T-helper 1 cell treated with Interleukin-12 subunit alpha and Interleukin-12 subunit beta and Interleukin-4 antibody, amounts not matched to agents 30 ng/mL and 1 ng/mL, for 36 hours (primary cell): ENCODE results near the gene PTPRN2. TPM values are rescaled to one million over a fixed set of nuclear protein-coding genes. Genes with fewer than 3 reads are reported as not detected.
"Not testable (repeated sequence)": the region's sequence is repeated elsewhere in the genome, so short reads cannot be mapped to it uniquely, and the experiment has no call there.

Experiments used
- intact Hi-C: fragments of 100-400 bp; cut with micrococcal nuclease; formaldehyde crosslinking; loops from one replicate; pipeline ENCODE4 v1.15.1; 2024
- total RNA-seq: library from RNA; stranded (reverse); gene quantifications from 2 replicates; pipeline ENCODE4 v1.2.3, GENCODE V29; 2022

PTPRN2 gene
- total RNA-seq, 1 donor from 2014 or later, result 2.9 TPM

DNA sequence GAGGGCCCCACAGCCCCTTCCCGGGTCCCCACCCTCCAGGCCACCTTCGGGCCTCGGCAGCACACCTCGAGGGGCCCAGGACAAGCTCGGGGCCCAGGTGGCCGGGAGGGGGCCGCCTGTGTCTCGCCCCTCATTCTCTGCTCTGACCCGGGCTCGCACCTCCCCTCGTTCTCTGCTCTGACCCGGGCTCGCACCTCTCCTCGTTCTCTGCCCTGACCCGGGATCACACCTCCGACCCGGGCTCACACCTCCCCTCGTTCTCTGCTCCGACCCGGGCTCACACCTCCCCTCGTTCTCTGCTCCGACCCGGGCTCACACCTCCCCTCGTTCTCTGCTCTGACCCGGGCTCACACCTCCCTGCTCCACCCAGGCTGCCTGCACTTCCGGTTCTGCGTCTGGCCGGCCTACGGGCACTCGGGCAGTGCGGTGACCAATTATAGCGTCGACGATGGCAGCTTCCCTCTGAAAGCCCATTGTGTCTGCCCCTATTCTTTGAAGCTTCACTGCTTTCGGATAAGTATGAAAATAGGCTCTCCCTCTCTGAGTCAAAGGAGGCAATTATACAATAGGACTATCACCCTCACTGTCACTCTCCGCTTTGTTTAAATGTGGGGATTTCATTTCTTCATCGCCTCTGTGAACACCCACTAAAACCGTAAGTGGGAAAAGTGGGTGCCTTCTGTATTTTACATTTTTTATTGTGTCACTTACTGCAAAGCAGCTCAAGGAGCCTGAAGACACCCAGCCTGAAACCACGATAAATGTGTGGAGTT, 793.5 kb downstream of the PTPRN2 start:
- intact Hi-C loops, result no loop called here

DNA sequence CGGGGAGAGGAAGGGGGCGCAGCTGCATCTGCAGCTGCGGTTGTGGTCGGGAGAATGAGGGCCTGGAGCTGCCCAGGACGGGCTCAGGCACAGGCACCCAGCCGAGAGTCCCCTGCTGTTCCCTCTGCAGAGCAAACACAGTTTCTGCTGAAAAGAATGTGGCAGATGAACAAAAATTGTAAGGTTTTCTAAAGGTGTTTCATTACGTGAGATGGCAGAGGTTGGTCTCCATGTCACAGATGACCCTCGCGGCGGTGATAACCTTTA, 794.6 kb downstream of the PTPRN2 start:
- intact Hi-C loops, result no loop called here

DNA sequence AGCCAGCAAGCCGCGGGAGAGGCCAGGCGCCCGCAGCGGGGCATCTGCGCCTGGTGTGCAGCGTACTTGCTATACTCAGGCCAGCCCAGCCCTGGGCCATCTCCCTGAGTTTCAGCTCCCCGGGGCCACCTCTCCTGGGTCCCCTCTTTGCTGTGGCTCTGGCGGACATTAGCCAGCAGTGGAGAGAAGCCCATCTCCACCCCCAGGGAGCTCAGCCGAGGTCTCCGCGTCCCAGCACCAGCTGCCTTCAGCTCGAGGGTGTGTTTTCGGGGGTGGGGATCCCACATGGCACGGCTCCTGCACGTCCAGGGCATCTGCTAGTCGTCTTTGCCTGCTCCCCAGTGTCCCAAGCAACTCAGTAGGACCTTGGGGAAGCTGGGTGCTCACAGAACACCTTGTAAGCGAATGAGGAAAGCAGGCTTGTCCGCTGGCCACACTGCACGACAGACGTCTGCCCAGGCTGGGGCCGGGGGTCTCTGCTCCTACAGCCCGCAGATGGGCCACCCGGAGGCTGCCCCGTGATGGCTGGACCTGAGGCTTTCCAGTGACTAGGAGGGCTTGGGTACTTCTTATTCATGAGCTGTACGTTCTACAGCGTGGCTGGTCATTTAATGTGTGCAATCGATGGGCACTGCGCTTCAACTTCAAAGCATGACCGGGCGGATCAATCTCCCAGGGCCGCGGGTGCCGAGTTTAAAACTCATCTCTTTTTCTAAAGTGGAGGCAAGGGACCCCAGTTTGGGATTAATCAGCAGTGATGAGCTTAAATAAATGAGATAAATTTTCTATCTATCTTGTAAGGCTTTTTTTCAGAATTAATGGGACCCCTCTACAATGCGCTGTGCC, 795.2 kb downstream of the PTPRN2 start:
- intact Hi-C loops, result no loop called here

DNA sequence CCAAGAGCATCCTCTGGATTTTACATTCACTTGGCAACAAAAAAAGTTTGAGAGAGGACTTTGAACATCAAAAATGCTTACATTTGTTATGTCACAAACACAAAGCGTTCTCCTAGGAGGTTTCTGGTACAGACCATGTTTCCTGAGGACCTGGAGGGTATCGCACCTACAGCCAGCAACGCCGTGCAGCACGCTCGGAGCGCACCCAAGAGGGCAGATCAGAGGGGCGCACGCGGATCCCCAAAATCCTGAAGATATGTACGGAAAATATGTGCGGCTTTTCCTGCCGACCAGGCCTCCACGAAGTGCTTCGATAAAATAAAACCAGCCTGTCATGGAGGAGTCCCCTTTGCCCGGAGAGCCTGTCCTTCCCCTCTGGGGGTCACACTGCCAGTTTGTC, 796.0 kb downstream of the PTPRN2 start:
- intact Hi-C loops, result no loop called here

DNA sequence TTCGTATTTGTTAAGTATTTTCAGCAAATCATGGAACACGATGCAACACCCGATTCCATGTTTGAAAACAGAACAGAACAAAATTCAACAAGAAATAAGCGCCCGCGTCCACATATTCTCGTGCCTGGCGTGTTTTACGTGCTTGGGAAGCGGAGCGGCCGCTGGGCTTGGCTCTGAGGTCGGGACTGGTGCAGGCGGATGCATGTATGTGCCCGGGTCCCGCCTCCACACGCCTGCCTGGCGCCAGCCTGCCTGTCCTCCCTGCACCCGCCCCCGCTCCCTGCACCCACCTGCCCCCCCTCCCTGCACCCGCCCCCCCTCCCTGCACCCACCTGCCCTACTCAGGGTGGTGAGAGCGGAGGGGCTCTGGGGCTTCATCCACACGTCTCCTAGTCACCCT, 796.4 kb downstream of the PTPRN2 start:
- intact Hi-C loops, result no loop called here

DNA sequence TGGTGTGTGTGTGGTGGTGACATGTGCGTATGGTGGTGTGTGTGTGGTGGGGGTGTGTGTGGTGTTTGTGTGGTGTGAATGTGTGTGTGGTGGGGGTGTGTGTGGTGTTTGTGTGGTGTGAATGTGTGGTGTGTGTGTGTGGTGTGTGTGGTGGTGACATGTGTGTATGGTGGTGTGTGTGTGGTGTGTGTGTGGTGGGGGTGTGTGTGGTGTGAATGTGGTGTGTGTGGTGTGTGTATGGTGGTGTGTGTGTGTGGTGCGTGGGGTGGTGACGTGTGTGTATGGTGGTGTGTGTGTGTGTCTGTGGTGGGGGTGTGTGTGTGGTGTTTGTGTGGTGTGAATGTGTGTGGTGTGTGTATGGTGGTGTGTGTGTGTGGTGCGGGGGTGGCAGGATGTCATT, 797.7 kb downstream of the PTPRN2 start:
- intact Hi-C loops, result no loop called here

DNA sequence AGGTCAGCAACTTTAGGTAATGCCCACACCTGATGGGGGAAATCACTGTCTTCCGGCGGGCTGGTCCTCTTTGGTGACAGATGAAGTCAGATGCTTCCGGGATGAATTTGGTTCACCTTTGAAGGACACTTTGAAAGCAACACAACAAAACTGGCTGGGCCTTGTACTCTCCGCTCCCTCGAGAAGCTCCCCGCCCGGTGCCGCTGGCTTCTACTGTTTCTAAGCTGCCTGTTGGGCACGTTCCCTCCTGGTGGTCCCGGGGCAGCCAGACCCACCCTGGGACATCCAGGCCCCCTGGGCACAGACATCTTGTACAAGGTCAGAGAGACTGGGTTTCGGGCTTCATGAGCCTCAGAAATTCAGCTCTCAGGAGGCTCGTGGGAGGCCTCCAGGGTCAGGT, 798.5 kb downstream of the PTPRN2 start:
- intact Hi-C loops, result no loop called here

DNA sequence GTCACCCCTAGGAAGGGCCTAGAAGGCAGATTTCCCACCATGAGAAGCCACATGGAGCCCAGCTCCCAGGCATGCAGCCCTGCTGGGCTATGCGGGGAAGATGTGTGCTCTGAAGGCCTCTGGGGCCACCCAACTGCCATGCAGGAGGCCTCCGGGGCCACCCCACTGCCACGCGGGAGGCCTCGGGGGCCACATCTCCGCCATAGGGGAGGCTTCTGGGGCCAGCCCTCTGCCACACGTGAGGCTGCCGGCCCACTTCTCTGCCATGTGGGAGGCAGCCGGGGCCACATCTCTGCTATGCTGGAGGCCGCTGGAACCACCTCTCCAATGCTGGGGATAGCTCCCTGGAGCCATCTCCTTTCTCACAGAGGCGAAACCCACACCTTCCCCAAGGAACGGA, 799.0 kb downstream of the PTPRN2 start:
- intact Hi-C loops, result no loop called here

DNA sequence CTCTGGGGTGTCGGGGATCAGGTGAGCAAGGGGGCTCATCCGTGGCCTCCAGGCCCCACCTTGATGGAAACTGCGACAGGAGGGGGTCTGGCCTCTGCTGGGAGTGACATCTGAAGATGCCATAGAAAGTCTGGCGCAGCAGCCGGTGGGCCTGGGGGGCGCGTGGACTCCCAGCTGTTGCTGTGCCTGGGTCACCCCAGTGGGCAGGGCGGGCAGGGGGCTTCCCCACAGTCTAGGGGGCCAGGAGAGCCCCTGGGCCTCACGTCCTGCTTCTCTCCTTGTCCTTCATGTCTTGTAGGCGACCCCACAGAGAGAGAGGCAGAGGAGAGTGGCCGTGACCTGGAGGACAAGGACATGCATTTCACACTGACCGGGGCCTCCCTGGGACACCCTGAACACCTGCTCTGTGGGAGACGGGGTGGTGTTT, 800.3 kb downstream of the PTPRN2 start:
- intact Hi-C loops, result no loop called here

DNA sequence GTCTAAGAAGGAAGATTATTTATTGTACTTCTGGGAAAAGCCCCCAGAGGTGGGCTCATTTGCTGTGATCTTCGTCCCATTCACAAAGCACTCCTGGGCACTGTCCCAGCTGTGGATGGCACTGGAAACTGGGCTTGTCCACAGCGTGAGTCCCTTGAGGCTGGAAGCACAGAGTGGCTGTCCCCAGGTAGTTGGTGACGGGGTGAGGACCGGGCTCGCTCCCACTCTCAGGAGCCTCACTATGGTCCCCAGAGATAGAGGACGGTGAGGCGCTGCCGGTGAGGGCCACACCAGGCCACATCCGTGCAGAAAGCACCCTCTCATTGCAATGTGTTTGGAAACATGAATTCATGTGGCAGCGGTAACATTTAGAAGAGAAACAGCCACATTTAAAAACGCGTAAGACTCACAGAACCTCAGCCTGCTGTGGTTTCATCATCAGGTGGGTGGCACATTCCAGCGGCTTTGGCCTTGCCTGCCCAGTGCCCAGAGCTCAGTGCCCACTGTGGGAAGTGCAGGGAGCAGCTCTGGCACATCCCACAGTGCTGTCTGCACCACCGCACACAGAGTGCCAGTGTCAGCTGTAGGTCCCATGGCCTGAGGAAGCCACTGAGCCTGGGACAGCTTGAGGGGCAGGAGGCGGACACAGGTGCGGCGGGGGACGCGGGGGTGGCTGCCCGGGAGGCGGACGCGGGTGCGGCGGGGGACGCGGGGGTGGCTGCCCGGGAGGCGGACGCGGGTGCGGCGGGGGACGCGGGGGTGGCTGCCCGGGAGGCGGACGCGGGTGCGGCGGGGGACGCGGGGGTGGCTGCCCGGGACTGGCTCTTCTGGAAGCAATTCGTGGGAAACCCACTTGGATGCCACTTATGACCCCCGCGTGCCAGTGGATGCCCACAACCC, 801.0 kb downstream of the PTPRN2 start:
- intact Hi-C loops, result no loop called here

DNA sequence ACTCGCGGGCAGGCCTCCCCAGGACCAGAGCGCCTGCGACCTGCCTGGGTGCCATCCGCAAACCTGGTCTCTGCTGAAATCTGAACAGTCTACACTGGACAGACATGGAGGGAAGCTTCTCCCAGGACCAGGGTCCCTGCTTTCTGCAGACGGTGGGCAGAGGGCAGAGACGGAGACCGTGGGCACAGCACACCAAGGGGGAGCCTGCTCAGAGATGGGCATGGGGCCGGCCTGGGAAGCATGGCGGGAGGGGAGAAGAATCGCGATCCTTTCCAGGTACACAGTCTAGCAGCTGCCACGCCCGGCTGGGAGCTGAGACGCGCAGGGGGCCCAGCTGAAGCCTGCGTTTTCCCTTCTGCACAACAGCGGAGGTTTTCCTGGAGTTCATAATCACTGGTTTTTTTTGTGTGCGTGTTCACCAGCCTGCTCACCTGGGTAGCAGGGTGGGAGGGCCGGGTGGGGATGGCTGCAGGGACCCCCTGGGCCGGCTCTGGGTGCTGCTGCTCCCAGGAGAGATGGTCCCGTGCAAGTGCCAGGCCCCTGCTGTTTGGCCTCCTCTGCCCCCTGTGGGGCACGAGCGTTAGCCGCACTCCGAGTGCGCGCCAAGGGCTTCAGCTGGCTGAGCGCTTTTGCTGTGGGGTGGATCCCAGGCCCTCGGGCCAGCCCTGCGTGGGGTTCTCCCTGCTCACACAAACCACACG, 802.0 kb downstream of the PTPRN2 start:
- intact Hi-C loops, result no loop called here

DNA sequence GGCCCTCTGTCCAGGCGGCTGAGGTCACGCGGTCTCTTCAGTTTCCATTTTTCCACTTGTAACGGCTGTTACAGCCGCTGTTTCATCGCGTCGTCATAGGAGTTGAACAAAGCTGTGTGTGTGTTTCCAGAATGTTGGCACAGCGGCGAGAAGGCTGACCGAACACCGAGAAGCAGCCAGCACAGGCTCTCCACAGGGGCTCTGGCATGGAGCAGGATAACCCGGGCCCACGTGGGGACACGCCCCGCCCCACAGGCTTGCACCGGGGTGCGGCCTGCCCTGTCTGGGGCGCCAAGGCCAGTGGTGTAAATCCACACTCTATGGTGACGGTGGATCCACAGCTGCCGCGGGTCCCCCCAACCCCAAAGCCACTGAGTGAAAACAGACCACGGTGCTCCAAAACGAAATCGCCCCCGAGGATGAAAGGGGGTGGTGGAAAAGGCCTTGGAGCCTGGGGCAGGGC, 802.6 kb downstream of the PTPRN2 start:
- intact Hi-C loops, result no loop called here

DNA sequence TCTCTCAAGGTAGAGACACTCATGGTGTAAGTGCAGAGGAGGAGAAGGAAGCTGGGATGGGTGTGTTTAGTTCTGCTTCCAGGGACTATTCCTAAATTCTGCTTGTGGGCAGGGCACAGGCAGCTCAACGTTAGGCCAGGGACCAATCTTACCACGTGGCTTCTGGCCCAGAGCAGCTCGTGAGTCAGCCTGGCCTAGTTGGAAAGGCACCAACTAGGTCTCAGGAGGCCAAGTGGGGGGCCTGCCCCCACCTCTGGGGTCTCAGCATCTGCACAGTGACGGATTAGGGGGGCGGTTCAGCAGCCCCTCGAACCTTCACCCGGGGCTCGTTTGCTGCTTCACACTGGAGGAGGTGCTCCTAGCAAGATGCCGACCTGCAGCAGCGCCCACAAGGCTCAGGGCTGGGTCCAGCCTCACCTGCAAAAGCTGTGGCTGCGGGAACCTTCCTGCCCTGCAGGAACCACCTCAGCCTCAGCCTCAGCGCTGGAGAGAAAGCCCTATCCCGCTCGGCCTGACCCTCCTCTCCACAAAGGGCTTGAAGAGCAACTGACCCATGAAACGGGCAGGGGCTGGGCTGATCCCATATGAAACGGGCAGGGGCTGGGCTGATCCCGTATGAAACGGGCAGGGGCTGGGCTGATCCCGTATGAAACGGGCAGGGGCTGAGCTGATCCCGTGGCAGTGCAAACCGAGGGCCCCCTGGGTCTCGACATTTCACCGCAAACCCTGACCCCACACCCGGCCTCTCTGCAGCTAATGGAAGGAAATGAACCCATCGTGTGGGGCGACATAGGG, 803.4 kb downstream of the PTPRN2 start:
- intact Hi-C loops, result no loop called here

DNA sequence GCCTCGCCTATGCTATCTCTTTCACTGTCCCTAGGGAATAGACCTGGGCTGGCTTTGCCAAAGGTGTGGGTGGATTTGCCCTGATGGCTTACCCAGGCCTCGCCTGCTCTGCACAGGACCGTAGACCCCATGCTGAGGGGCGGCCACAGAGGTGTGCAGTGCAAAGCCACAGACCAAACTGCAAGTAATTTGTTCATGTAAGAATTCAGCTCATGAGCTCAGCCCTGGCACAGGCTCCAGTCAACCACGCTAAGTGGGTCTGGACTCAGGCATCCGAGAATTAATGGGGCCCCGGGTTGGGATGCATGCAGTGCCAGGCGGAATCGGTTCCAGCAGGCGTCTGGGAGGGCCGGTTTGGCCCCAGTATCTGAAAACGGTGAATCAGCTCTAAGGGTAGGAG, 805.6 kb downstream of the PTPRN2 start:
- intact Hi-C loops, result no loop called here

DNA sequence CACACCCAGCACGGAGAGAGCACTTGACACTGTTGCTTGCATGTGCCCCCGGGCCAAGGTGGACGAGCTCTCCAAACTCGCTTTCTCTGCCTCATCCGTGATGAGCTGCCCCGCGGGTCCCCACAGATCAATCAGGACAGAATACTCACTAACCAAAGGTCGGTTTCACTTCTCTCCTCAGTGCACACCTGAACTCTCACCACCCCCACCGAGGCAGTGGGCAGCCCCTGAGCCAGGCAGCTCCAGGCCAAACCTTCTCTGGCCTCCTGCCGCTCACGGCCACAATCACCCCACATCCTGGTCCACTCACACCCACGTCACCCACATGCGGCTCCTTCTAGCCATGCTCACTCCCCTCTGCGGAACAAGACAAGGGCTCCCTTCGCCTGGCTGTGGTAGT, 806.9 kb downstream of the PTPRN2 start:
- intact Hi-C loops, result no loop called here

DNA sequence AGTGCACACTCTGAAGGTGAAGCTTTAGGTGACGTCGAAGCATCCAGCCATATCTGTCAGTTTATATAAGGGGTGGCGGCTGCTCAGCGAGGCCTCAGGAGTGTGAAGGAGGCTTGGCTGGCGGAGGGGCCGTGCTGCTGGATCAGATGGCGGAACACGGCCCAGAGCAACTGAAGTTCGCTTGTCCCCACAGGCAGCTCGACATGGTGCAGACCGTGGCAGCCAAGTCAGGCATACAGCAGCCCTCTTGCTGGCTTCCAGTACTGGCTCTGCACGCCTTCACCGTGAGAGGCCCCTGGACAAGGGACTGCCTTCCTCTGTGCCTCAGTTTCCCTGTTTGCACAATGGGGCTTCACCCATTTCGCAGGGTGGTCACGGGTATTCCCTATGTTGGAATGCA, 807.3 kb downstream of the PTPRN2 start:
- intact Hi-C loops, result no loop called here

DNA sequence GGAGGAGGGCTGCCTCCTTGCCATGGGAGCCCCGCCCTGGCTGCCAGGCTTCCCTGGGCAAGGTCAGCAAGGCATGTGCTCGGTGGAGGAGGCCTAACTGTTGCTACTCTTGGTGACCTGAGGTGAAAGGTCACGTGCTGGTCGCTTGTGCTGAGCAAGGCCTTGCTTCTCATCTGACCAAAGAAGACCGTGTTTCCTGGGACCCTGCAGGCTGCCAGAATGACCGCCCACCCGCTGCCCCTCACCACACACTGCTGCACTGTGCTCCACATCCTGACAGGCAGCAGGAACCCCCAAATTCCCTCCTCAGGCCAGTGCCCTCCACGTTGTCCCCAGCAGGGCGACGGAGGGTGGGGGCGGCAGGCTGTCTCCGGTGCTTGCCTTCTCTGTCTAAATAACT, 808.4 kb downstream of the PTPRN2 start:
- intact Hi-C loops, result no loop called here

DNA sequence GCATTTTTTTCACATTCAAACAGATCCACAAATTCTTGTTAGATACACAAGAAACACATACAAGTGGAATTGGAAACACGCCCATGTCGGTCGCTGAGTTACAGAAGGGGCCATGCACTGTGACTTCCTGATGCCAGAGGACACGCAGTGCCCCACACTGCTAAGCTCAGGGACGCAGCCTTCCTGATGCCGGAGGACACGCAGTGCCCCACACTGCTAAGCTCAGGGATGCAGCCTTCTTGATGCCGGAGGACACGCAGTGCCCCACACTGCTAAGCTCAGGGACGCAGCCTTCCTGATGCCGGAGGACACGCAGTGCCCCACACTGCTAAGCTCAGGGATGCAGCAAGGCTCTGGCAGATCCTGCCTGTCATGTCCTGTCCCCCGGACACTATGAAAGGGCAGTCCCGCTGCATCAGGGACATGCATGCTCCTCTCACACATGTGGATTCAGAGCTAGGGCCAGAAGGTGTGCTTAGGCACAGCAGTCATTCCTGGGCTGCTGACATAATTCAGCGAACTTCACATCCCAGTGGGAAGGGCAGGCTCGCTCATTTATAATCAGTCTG, 810.3 kb downstream of the PTPRN2 start:
- intact Hi-C loops, result not testable (repeated sequence)

DNA sequence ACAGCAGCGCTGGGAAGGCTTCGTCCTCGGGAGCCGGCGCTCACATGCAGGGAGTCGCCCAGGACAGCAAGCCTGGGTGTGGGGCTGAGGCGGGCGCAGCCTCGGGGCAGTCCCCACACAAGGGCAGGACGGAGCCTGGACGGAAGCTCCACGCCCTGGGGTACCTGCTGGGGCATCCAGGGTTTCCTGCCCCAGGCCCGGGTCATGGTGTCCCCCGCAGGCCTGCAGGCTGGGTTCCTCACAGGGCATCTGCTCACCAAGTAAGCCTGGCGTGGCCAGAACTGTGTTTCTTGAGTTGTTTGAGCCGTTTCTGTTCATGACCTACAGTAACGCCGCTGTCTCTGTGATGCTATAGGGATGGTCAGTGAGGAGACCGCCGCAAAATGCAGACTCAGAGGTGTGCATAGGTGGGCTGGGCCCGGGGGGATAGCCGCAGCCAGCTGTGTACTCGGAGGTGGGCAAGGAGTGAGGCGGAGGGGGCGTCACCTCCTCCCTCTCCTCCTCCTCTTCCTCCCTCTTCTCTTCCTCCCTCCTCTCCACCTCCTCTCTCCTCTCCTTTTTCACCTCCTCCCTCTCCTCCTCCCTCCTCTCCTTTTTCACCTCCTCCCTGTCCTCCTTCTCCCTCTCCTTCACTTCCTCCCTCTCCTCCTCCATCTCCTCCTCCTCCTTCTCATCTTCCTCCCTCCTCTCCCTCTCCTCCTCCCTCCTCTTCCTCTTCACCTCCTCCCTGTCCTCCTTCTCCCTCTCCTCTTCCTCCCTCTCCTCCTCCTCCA, 811.9 kb downstream of the PTPRN2 start:
- intact Hi-C loops, result no loop called here
